GM19438 (cell line): Measurements from ENCODE around the gene GNL3L.
"Not testable (repeated sequence)": the region's sequence is repeated elsewhere in the genome, so short reads cannot be mapped to it uniquely, and the experiment has no call there.

Experiments
- ATAC-seq: cut with Tn5 transposase; IDR thresholded peaks from one replicate; pipeline ENCODE4 v1.9.1; 2021; ENCODE audit warnings: low read depth; ENCODE audit not compliant: unreplicated experiment

Gene GNL3L

GRCh38 chrX:54555006-54555405 lies 25.0 kb downstream of the GNL3L start:
- ATAC-seq, result not testable (repeated sequence)

- ATAC-seq, result no peak
Measured at GRCh38 chrX:54560411-54560810, 30.4 kb downstream of the GNL3L start.

DNA sequence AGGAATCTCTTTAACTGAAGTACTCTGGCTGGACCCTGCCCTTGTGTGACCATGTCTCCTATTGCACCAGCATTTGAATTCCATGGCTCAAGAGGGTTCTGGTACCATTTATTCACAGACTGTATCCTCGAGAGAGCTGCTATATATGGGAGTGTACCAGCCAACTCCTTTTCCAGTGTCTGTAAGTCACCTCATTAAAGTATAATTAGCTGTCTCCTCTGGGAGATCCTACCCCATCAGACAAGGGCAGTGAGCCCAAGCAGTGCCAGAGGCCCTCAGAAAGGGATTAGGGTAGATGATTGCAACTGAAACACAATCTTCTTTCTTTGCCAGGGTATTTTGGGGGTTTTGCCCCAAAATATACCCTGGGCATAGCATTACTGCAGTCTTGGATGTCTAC lies 31.6 kb downstream of the GNL3L start:
- ATAC-seq, result no peak

DNA sequence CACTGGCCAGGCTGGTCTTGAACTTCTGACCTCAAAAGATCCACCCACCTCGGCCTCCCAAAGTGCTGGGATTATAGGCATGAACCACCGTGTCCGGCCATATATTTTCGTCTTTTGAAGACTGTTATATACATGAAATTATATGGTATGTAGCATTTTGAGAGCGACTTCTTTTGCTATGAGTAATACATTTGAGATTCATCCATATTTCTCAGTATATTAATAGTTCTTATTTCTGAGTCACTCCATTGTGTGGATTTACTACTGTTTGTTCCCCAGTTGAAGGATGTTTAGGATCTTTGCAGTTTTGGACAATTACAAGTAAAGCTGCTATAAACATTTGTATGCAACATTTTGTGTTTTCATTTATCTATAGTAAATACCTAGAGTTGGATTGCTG lies 34.9 kb downstream of the GNL3L start:
- no peak for ATAC-seq

DNA sequence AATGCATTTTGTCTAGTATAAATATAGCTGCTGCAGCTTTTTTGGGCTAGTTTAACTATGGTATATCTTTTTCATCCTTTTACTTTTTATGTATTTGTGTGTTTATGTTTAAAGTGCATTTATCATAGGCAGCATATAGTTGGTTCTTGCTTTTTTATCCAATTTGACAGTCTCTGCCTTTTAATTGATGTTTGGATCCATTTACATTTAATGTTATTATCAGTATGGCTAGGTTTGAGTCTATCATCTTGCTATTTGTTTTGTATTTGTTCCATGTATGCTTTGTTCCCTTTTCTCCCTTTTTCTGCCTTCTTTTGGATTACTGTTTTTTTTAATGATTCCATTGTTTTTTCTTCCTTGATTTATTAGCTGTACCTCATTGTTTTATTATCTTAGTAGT lies 40.3 kb downstream of the GNL3L start:
- ATAC-seq, result no peak

DNA sequence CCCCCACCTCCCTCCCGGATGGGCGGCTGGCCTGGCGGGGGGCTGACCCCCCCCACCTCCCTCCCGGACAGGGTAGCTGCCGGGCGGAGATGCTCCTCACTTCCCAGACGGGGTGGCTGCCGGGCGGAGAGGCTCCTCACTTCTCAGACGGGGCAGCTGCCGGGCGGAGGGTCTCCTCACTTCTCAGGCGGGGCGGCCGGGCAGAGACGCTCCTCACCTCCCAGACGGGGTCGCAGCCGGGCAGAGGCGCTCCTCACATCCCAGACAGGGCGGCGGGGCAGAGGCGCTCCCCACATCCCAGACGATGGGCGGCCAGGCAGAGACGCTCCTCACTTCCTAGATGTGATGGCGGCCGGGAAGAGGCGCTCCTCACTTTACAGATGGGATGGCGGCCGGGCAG lies 42.6 kb downstream of the GNL3L start:
- ATAC-seq, result not testable (repeated sequence)

DNA sequence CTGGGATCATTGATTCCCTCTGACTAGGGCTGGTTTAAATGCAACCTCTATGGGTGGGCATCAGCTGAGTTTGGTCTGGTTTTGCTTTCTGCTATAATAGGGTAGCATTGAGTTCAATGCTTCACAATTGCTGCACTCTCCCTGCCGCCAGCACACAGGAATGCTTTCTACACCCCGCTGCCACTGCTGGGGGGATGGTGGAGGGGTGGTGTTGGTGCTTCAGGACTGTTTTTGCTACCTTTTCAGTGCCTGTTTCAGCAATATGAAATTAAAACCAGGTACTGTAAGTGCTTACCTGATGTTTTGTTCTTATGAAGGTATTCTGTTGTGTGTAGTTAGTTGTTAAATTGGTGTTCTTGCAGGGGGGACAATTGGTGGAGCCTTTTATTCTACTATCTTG lies 67.7 kb downstream of the GNL3L start:
- ATAC-seq, result no peak

DNA sequence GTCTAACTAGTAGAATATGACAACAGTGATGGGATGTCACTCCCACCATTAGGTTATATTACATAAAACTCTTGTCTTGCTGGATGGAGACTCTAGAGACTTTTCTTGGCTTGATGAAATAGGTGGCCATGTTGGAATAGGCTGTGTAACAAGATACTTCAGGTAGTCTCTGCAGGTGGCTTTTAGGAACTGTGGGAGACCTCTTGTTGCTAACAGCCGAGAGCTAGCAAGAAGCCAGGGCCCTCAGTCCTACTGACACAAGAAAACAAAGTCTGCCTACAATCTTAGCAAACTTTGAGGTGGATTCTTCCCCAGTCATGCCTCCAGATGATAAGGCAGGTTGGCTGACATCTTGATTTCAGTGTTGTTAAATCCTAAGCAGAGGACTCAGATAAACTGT lies 72.5 kb downstream of the GNL3L start:
- ATAC-seq, result no peak
